SK-N-SH (cell line): ENCODE measurements around the gene RAP1GAP. TPM values are rescaled to one million over a fixed set of nuclear protein-coding genes. Genes with fewer than 3 reads are reported as not detected.

Source experiments
- CTCF ChIA-PET: fragments of 300-600, 350-600 bp; formaldehyde crosslinking; extraction: SDS; loops from one replicate; lab custom pipeline; 2021; lab: Yijun Ruan, JAX
- POLR2A ChIA-PET: fragments of 350-600 bp; sonication (Branson Sonifier 250); formaldehyde crosslinking; extraction: SDS; loops from one replicate; lab custom pipeline; 2020; ENCODE audit warnings: antibody characterized with exemption, inconsistent platforms; lab: Yijun Ruan, JAX
- DNase-seq: peaks from one replicate; pipeline ENCODE4 v3.0.0; 2012
- H2AFZ ChIP-seq: fragments of 200-600 bp; sonication (generic); 2 replicates; pipeline ENCODE4 v1.8.1; 2016; ENCODE audit warnings: antibody characterized with exemption, mild to moderate bottlenecking, low read depth
- H3F3A ChIP-seq: fragments of 200-600 bp; sonication (generic); replicated peaks from 2 replicates; pipeline ENCODE3; 2016; ENCODE audit warnings: antibody characterized with exemption, mild to moderate bottlenecking; ENCODE audit not compliant: insufficient read depth
- H3K27ac ChIP-seq, 2 experiments: fragments of 200-500 bp in 1 of 2; fragments of 200-600 bp in 1 of 2; sonication (Bioruptor generic) in 1 of 2; sonication (generic), shearing (Covaris generic) in 1 of 2; 2 replicates each; pipeline versions ENCODE4 v1.5.1 to v1.6.1; 2014 to 2016; ENCODE audit warnings: low read depth in 2 of 2, inconsistent platforms in 1 of 2, low read length in 1 of 2, mild to moderate bottlenecking in 1 of 2, mixed read lengths in 1 of 2
- H3K27me3 ChIP-seq: fragments of 200-600 bp; sonication (generic), shearing (Covaris generic); 2 replicates; pipeline ENCODE4 v1.6.1; 2016; ENCODE audit warnings: mixed run types; ENCODE audit not compliant: insufficient read depth
- H3K36me3 ChIP-seq, 2 experiments: fragments of 200-500 bp in 1 of 2; fragments of 200-600 bp in 1 of 2; sonication (Bioruptor generic) in 1 of 2; sonication (generic) in 1 of 2; replicated peaks in 1 of 2; 2 replicates each; pipeline versions ENCODE3 to v1.5.1; 2014 to 2016; ENCODE audit warnings: low read length in 1 of 2, mild to moderate bottlenecking in 1 of 2; ENCODE audit not compliant: insufficient read depth in 2 of 2, control insufficient read depth in 1 of 2
- H3K4me1 ChIP-seq, 2 experiments: fragments of 200-500 bp in 1 of 2; fragments of 200-600 bp in 1 of 2; sonication (Bioruptor generic) in 1 of 2; sonication (generic), shearing (Covaris generic) in 1 of 2; 2 replicates each; pipeline versions ENCODE4 v1.5.1 to v1.6.1; 2014 to 2016; ENCODE audit warnings: low read depth in 1 of 2, low read length in 1 of 2, mixed run types in 1 of 2; ENCODE audit not compliant: insufficient read depth in 2 of 2, control insufficient read depth in 1 of 2
- H3K4me2 ChIP-seq: fragments of 200-600 bp; sonication (generic), shearing (Covaris generic); 2 replicates; pipeline ENCODE4 v1.6.1; 2017; ENCODE audit warnings: mixed run types
- H3K4me3 ChIP-seq, 2 experiments: fragments of 200-500 bp in 1 of 2; fragments of 200-600 bp in 1 of 2; sonication (Bioruptor generic) in 1 of 2; sonication (generic), shearing (Covaris generic) in 1 of 2; 2 replicates each; pipeline versions ENCODE4 v1.5.1 to v1.8.1; 2014 to 2016; ENCODE audit warnings: low read depth in 2 of 2, inconsistent platforms in 1 of 2, low read length in 1 of 2, mild to moderate bottlenecking in 1 of 2, mixed read lengths in 1 of 2, moderate library complexity in 1 of 2
- H3K79me2 ChIP-seq: fragments of 200-600 bp; sonication (generic); 2 replicates; pipeline ENCODE4 v1.8.1; 2017; ENCODE audit warnings: mild to moderate bottlenecking; ENCODE audit not compliant: insufficient read depth
- H3K9ac ChIP-seq: fragments of 200-600 bp; sonication (generic); 2 replicates; pipeline ENCODE4 v1.6.1; 2017; ENCODE audit warnings: mixed run types
- H3K9me2 ChIP-seq: fragments of 200-600 bp; sonication (generic); 2 replicates; pipeline ENCODE4 v1.6.1; 2017; ENCODE audit warnings: mixed run types
- H3K9me3 ChIP-seq: fragments of 200-600 bp; sonication (generic); 2 replicates; pipeline ENCODE4 v1.6.1; 2017; ENCODE audit warnings: mixed run types, mild to moderate bottlenecking, moderate library complexity
- H4K20me1 ChIP-seq: fragments of 200-600 bp; sonication (generic); 2 replicates; pipeline ENCODE4 v1.6.1; 2017; ENCODE audit warnings: mild to moderate bottlenecking, mixed run types; ENCODE audit not compliant: insufficient read depth
- EP300 ChIP-seq, 2 experiments: IDR thresholded peaks; 2 replicates each; pipeline versions ENCODE4 v1.4.0 to v1.6.1; 2012; ENCODE audit warnings: borderline replicate concordance in 1 of 2, low read depth in 1 of 2, low read length in 1 of 2
- EZH2phosphoT487 ChIP-seq: fragments of 200-600 bp; sonication (generic); IDR thresholded peaks from 2 replicates; pipeline ENCODE4 v1.6.1; 2017; ENCODE audit warnings: low read depth, mixed run types, mild to moderate bottlenecking, antibody characterized with exemption, moderate library complexity, borderline replicate concordance
- FOXJ3 ChIP-seq: sonication (generic); formaldehyde crosslinking; IDR thresholded peaks from 2 replicates; pipeline ENCODE4 v1.5.1; 2020; ENCODE audit warnings: mild to moderate bottlenecking, missing genetic modification reagents
- MXI1 ChIP-seq: IDR thresholded peaks from 2 replicates; pipeline ENCODE4 v1.6.1; 2012; ENCODE audit warnings: mild to moderate bottlenecking, low read depth, low read length, improper control_type of control experiment
- NFIC ChIP-seq: IDR thresholded peaks from 2 replicates; pipeline ENCODE4 v1.4.0; 2012; ENCODE audit warnings: borderline replicate concordance
- POLR2AphosphoS5 ChIP-seq: IDR thresholded peaks from 2 replicates; pipeline ENCODE4 v1.6.1; 2012; ENCODE audit warnings: low read depth, low read length
- RAD21 ChIP-seq: IDR thresholded peaks from 2 replicates; pipeline ENCODE4 v1.6.1; 2012; ENCODE audit warnings: mild to moderate bottlenecking, low read length
- RCOR1 ChIP-seq: fragments of 150-350 bp; IDR thresholded peaks from 2 replicates; pipeline ENCODE4 v1.6.1; 2017; ENCODE audit warnings: antibody characterized with exemption, low read length
- RFX5 ChIP-seq: IDR thresholded peaks from 2 replicates; pipeline ENCODE4 v1.6.1; 2012; ENCODE audit warnings: mild to moderate bottlenecking, improper control_type of control experiment, low read length
- SMC3 ChIP-seq: IDR thresholded peaks from 2 replicates; pipeline ENCODE4 v1.6.1; 2012; ENCODE audit warnings: low read depth, low read length, improper control_type of control experiment
- TAF1 ChIP-seq: IDR thresholded peaks from 2 replicates; pipeline ENCODE4 v1.6.1; 2012; ENCODE audit warnings: low read depth, mild to moderate bottlenecking, low read length, moderate library complexity, borderline replicate concordance
- TEAD4 ChIP-seq: IDR thresholded peaks from 2 replicates; pipeline ENCODE4 v1.4.0; 2012; ENCODE audit warnings: mild to moderate bottlenecking, borderline replicate concordance; ENCODE audit not compliant: insufficient read depth
- YY1 ChIP-seq: IDR thresholded peaks from 2 replicates; pipeline ENCODE4 v1.4.0; 2012; ENCODE audit warnings: low read depth, mild to moderate bottlenecking
- ZBTB33 ChIP-seq: IDR thresholded peaks from 2 replicates; pipeline ENCODE4 v1.4.0; 2012; ENCODE audit warnings: low read depth, borderline replicate concordance
- WGBS: methylation state at CpG from one replicate; pipeline ENCODE4 v1.1.6; 2017; ENCODE audit warnings: low lambda C conversion rate; 5-methylcytosine and 5-hydroxymethylcytosine counted together
- polyA plus RNA-seq, 3 experiments: library from polyadenylated mRNA; depleted of rRNA; stranded (reverse); fragments of >200 nt; gene quantifications; 2 replicates each; pipeline ENCODE4 v1.2.3, GENCODE V29; 2012
- TF ChIP-seq, protein P1 (sequence below): IDR thresholded peaks from 2 replicates; pipeline ENCODE4 v1.4.0; 2012; ENCODE audit warnings: low read depth
- TF ChIP-seq, protein P2 (sequence below): fragments of 150-350 bp; IDR thresholded peaks from 2 replicates; pipeline ENCODE4 v1.6.1; 2016; ENCODE audit warnings: mild to moderate bottlenecking, low read depth, low read length

RAP1GAP gene
- polyA plus RNA-seq, 1 of the 3 experiments (the other 2 are of a cell fraction): 0.99 TPM

DNA sequence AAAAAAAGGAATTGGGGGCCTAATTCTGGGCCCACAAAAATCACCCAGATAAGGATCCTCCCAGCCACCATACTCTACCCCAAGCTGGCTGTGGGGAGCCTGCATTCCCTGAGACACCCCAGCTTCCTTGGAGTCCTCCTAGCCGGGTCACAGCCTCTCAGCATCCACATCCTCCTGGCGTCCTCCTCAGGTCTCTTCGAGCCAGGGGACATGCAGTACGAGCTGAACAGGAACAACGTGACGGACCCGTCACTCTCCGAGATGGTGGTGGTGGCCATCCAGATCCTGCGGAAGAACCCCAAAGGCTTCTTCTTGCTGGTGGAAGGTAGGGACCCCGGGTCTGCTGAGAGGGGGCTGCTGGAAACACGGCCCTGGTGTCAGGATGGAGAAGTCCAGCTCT, 95.7 kb downstream of the RAP1GAP start:
- ChIA-PET POLR2A (no interaction called here), CTCF (interaction anchor here (0.6 to 6.2 kb wide), 33 partner anchors 9 to 390 kb away, joined by 3 to 133 read pairs (median 3); partner anchors contain the start of gene ALPL)
- Histone ChIP-seq H3F3A (no peaks in the 10 kb centered on the region), H3K9me3 (no peaks in the 10 kb centered on the region), H3K4me3 (no peak overlapping the region), H3K36me3 (no peaks in the 10 kb centered on the region), H2AFZ (no peak overlapping the region), H3K4me1 (peaks cover 4 to 5% of the 10 kb centered on the region in 2 experiments; a peak in 2 of 4 replicates), H3K27me3 (no peaks in the 10 kb centered on the region), H3K9me2 (no peaks in the 10 kb centered on the region), H3K9ac (no peak overlapping the region), H3K27ac (no peak overlapping the region), H4K20me1 (no peaks in the 10 kb centered on the region), H3K79me2 (no peaks in the 10 kb centered on the region), H3K4me2 (no peak overlapping the region)
- no peak for DNase-seq
- TF ChIP-seq TAF1 (no peak), YY1 (no peak), MXI1 (no peak), ZBTB33 (no peak), EZH2phosphoT487 (no peak), FOXJ3 (CRISPR knock-in tag) (no peak), NFIC (no peak), EP300 (IDR thresholded peaks at IDR 0.05; ENCODE audit: borderline replicate concordance in 1 of 2, low read depth in 1 of 2, low read length in 1 of 2) (no peak), RAD21 (no peak), RFX5 (no peak), TEAD4 (no peak), POLR2AphosphoS5 (no peak), SMC3 (no peak), RCOR1 (no peak)
- TF ChIP-seq, protein P1, sequence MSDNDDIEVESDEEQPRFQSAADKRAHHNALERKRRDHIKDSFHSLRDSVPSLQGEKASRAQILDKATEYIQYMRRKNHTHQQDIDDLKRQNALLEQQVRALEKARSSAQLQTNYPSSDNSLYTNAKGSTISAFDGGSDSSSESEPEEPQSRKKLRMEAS: no peak
- TF ChIP-seq, protein P2, sequence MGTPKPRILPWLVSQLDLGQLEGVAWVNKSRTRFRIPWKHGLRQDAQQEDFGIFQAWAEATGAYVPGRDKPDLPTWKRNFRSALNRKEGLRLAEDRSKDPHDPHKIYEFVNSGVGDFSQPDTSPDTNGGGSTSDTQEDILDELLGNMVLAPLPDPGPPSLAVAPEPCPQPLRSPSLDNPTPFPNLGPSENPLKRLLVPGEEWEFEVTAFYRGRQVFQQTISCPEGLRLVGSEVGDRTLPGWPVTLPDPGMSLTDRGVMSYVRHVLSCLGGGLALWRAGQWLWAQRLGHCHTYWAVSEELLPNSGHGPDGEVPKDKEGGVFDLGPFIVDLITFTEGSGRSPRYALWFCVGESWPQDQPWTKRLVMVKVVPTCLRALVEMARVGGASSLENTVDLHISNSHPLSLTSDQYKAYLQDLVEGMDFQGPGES: no peak
- 94% methylated on average over 11 of the region's 11 CpGs for WGBS
